Stimulated activated CD8-positive, alpha-beta memory T cell treated with anti-CD3 and anti-CD28 coated beads, Interleukin-4, amount 100 ng/mL, for 4 hours (primary cell): ENCODE measurements around the gene PGM5.

ENCODE experiments used
- DNase-seq, 2 donors: peaks; one replicate each; pipeline ENCODE4 v3.0.0-alpha.2; 2020; ENCODE audit warnings: low read depth in 2 of 2, low spot score in 1 of 2

PGM5 gene

GRCh38 chr9:68431307-68431706 lies 74.9 kb downstream of the PGM5 start:
- no peak for DNase-seq

- DNase-seq, result no peak
Observed at GRCh38 chr9:68433531-68434110, 77.2 kb downstream of the PGM5 start.

GRCh38 chr9:68437785-68438184 lies 81.4 kb downstream of the PGM5 start:
- no peak for DNase-seq

- DNase-seq, result no peak
Observed at GRCh38 chr9:68443624-68444023, 87.2 kb downstream of the PGM5 start.

- DNase-seq, result no peak
Observed at GRCh38 chr9:68446836-68447235, 90.4 kb downstream of the PGM5 start.

GRCh38 chr9:68447611-68448010 lies 91.2 kb downstream of the PGM5 start:
- no peak for DNase-seq

GRCh38 chr9:68454579-68455334 lies 98.3 kb downstream of the PGM5 start:
- DNase-seq, result no peak

GRCh38 chr9:68455451-68455850 lies 99.0 kb downstream of the PGM5 start:
- DNase-seq, result no peak

GRCh38 chr9:68457803-68458202 lies 101.4 kb downstream of the PGM5 start:
- no peak for DNase-seq

GRCh38 chr9:68458918-68459317 lies 102.5 kb downstream of the PGM5 start:
- no peak for DNase-seq

- no peak for DNase-seq
Observed at GRCh38 chr9:68462105-68462775, 105.8 kb downstream of the PGM5 start.

GRCh38 chr9:68470067-68470466 lies 113.7 kb downstream of the PGM5 start:
- no peak for DNase-seq

- DNase-seq, result no peak
Observed at GRCh38 chr9:68470634-68471033, 114.2 kb downstream of the PGM5 start.

GRCh38 chr9:68472119-68472518 lies 115.7 kb downstream of the PGM5 start:
- DNase-seq, result no peak

- no peak for DNase-seq
Observed at GRCh38 chr9:68473790-68474189, 117.4 kb downstream of the PGM5 start.

- DNase-seq, result no peak
Observed at GRCh38 chr9:68476422-68476821, 120.0 kb downstream of the PGM5 start.

GRCh38 chr9:68476847-68477246 lies 120.4 kb downstream of the PGM5 start:
- DNase-seq, result no peak

GRCh38 chr9:68480807-68481206 lies 124.4 kb downstream of the PGM5 start:
- DNase-seq, result no peak

- no peak for DNase-seq
Observed at GRCh38 chr9:68482548-68482947, 126.1 kb downstream of the PGM5 start.

- no peak for DNase-seq
Observed at GRCh38 chr9:68488126-68488525, 131.7 kb downstream of the PGM5 start.

GRCh38 chr9:68489646-68490045 lies 133.2 kb downstream of the PGM5 start:
- DNase-seq, result no peak

GRCh38 chr9:68492806-68493205 lies 136.4 kb downstream of the PGM5 start:
- no peak for DNase-seq
